Fibroblast of skin of abdomen (primary cell): ENCODE results near the gene MUC4.
"Not testable (repeated sequence)": the region's sequence is repeated elsewhere in the genome, so short reads cannot be mapped to it uniquely, and the experiment has no call there.

Source experiments
- DNase-seq: peaks from one replicate; pipeline ENCODE4 v3.0.0-alpha.2; 2013

The MUC4 gene

DNA sequence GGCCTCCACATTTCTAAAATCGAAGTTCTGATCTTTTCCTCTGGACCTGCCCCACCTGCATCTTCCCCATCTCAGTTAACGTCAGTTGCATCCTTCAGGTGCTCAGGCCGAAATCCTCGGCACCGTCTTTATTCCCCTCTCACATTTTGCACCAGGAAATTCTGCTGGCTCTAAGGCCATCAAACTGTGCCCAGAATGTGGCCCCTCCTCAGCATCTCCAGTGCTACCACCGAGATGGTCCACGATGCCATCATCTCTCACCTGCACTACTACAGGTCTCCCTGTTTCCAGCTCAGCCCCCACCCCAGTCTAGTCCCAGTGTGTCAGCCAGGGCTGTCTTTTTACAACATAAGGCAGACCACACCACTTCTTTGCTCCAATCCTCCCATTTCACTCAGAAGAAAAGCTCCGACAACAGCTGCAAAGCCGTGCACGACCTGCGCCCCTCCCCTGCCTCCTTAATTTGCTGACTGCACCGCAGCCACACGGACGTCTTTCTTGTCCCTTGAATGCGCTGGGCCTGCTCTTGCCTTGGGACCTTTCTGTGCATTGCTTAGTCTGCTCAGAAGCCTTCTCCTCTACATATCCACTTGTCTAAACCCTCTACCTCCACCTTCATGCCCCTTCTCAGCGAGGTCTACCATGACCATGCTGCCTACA, 76.6 kb downstream of the MUC4 start:
- no peak for DNase-seq

DNA sequence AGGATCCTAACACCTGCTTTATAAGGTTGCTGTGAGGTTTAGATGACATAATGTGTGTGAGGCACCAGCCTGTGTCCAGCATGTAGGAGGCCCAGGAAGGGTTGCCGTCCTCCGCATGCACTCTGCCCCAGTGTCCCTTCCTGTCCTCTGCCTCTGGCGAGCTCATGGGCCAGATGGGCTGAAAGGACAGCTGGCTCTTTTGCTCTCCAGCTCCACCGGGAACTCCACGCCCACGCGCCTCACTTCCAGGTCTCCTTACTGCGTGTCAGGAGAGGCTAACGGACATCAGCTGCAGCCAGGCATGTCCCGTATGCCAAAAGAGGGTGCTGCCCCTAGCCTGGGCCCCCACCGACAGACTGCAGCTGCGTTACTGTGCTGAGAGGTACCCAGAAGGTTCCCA, 78.8 kb downstream of the MUC4 start:
- no peak for DNase-seq

DNA sequence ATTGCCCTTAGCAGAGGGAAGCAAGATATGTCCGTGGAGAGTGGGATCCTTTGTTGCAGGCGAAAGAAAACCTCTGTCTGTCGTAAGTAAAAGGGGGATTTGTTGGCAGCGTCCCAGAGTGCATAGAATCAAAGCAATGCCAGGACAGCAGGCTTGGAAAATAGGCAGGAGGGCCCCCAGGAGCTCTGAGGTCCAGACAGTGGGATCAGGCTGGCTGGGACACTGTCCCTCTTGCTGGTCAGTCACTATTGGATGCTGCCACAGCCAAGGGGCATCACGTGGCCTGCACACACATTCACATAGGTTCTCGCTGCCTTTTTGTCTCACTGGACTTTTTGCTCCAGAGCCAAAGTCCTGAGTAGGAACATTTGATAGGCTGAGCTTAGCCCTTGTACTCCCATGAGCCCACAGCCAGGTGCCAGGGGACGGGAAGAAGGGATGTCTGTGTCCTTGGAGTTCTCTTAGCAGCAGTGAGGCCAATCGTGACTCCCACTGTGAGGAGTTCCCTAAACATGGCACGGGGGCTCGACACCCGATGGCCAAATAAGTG, 80.3 kb downstream of the MUC4 start:
- DNase-seq: no peak

DNA sequence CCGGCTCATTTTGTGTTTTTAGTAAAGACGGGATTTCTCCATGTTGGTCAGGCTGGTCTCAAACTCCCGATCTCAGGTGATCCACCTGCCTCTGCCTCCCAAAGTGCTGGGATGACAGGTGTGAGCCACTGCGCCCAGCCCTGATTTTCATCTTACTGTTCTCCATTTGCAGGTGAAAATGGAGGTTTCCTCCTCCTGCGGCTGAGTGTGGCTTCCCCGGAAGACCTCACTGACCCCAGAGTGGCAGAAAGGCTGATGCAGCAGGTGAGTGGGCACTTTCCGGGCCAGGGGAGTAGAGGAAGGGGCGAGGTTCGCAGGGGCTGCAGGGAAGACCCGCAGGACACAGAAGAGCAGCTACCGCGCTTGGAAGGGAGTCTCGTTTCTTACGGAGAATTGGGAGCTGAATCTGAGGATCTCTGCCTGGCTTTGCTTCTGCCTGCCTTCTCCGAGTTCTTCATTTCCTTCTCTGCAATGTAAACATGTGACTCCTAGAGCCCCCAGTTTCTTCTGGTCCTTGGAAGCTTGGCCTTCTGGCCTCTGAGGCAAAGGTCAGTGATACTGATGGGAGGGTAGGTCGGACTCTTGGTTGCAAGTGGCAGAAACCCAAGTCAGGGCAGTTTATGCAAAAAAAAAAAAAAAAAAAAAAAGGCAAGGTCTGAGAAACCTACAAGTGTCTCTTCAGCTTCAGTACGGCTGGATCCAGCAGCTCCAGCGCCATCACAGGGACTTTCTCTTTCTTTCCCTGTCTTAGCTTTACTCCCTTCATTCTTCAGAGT, 82.1 kb downstream of the MUC4 start:
- no peak for DNase-seq

DNA sequence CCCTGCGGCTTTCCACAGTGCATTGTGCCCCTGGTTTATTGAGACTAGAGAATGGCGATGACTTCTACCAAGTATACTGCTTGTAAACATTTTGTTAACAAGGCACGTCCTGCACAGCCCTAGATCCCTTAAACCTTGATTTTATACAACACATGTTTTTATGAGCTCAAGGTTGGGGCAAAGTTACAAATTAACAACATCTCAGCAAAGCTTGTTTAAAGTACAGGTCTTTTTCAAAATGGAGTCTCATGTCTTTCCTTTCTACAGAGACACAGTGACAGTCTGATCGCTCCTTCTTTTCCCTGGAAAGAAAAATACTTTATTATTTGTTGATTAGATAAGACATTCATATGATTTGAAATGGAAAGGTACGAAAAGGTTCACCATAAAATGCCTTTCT, 82.9 kb downstream of the MUC4 start:
- not testable (repeated sequence) for DNase-seq

DNA sequence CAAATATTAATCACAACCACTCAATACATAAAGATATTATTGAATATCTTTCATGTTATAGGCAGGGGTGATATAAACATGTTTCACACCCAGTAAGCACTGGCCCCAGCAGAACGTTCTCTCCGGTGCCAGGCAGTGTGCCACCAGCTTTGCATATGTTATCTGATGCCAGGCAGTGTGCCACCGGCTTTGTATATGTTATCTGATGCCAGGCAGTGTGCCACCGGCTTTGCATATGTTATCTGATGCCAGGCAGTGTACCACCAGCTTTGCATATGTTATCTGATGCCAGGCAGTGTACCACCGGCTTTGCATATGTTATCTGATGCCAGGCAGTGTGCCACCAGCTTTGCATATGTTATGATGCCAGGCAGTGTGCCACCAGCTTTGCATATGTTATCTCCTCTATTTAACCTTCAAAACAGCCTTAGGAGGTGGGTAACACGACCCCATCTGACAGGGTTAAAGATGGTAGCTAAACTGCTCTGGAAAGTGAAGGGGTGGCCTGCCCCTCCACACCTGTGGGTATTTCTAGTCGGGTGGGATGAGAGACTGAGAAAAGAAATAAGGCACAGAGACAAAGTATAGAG, 84.0 kb downstream of the MUC4 start:
- no peak for DNase-seq

DNA sequence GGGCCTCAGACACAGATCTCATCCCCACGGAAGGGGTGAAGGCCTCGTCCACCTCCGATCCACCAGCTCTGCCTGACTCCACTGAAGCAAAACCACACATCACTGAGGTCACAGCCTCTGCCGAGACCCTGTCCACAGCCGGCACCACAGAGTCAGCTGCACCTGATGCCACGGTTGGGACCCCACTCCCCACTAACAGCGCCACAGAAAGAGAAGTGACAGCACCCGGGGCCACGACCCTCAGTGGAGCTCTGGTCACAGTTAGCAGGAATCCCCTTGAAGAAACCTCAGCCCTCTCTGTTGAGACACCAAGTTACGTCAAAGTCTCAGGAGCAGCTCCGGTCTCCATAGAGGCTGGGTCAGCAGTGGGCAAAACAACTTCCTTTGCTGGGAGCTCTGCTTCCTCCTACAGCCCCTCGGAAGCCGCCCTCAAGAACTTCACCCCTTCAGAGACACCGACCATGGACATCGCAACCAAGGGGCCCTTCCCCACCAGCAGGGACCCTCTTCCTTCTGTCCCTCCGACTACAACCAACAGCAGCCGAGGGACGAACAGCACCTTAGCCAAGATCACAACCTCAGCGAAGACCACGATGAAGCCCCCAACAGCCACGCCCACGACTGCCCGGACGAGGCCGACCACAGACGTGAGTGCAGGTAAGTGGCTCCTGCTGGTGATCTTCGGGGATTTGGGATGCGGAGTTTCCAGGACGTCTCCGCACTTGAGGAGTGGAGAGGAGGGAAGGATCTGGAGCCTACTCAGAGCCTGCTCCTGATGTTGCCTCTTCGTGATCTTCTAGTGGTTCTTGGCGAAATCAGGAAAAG, 85.6 kb downstream of the MUC4 start:
- not testable (repeated sequence) for DNase-seq

DNA sequence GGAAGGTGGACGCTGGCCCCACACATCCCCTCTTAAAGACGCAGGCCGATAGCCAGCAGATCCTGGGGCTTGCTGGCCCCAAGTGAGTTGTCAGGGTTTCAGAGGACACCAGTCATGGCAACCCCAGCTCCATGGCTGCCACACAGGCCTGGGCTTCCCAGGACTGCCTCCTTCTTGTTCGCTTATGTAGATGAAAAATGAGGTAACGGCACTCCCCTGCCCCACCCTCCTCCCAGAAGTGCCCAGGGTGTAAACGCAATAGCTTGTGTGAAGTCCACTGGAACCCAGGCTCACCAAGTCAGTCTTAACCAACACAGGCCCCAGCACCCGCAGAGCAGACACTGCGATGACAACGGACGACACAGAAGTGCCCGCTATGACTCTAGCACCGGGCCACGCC, 87.4 kb downstream of the MUC4 start:
- not testable (repeated sequence) for DNase-seq

DNA sequence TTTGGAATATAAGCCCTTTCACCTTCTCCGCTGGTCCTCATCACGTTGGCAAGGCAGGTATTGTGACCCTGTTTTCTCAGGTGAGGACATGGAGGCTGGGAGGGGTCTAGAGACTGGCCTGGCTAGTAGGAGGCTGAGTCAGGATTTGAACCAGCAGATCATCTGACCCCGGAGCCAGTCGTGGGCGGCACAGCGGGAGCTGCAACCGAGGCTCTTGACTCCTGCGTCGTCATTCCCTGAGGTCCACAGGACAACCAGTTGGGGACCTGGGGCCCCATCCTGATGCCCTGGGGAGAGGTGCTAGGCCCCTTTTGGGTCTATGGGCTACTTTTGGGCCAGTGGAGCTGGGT, 88.8 kb downstream of the MUC4 start:
- not testable (repeated sequence) for DNase-seq

DNA sequence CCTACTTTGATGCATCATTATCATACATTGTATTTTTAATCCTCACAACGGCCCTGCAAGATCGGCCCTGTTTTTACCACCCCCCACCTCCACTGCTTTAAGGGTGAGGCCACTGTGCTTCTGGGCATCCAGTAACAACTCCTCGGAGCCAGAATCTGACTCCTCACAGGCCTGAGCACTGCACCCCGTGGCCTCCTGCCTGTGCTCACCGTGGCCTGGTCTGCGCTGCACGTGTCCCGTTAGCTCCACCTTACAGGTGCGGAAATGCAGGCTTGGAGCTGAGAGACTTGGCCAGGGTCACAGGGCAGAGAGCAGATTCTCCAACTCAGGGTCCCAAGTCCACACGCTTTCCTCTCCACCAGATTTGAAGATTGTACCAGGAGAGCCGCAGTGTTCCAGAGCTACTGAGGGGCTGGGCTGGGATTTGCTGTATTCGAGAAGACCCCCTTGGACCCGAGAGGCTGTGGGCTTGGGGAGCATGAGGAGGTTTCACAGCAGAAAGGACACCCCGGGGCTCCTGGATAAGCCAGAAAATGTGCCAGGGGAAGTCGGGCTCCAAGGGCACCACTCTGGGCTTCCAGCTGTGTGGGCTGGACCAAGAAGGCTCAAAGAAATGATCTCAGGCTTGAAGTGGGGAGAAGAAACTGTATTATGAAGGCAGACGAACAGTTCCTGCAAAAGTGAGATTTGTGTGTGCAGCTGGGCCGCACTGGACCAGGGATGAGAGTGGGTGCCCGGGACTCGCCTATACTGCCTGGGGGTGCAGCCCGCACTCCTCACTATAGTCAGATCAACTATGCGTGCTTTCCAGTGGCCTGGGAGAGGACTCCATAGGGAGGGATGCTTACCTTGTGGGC, 89.4 kb downstream of the MUC4 start:
- DNase-seq: not testable (repeated sequence)

DNA sequence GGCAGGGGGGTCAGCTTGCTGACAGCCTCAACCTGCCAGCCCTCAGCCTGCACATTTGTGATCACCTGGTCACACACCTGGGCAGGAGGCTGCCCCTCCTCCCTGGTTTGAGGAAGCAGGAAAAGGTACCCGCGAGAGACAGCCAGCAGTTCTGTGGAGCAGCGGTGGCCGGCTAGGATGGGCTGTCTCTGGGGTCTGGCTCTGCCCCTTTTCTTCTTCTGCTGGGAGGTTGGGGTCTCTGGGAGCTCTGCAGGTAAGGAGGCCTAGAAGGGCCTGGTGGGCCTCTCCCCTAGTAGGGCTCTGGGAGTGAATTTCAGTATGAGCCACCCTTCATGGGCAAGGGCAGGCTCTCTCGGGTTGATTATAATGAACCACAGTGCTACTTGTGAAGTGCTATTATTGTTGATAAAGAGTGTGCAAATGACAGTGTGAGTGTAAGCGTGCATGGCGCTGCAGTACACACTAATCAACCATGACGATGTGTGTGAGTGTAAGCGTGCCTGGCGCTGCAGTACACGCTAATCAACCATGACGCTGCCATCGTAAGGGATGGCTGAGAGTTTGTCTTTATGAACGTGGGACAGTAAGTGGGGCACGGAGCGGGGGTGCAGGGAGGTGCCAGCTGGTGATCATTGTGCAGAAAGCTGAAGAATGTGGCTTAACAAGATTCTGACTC, 90.8 kb downstream of the MUC4 start, which contains the start of gene MUC20:
MUC20 (plus strand) TSS at position 148 of the 676 bp plus-strand sequence; CDS start at position 178, 30 bp downstream.
- not testable (repeated sequence) for DNase-seq

DNA sequence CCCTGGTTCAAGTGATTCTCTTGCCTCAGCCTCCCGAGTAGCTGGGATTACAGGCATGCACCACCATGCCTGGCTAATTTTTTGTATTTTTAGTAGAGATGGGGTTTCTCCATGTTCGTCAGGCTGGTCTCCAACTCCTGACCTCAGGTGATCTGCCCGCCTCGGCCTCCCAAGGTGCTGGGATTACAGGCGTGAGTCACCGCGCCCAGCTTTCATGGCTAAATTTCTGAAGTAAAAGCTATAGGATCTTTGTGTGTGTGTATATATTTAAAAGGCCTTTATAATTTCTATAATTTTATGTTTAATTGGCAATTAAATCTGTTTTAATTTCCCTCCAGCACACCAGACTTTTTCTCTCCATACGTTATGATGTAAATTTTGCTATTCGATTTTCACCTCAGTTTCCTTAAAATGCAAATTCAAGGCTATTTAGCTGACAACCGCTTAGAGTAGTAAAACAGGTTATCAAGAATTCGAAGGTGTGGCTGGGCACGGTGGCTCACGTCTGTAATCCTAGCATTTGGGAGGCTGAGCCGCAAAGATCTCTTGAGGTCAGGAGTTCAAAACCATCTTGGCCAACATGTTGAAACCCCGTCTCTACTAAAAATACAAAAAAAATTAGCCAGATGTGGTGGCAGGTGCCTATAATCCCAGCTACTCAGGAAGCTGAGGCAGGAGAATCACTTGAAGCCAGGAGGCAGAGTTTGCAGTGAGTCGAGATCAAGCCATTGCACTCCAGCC, 92.0 kb downstream of the MUC4 start:
- DNase-seq: not testable (repeated sequence)

DNA sequence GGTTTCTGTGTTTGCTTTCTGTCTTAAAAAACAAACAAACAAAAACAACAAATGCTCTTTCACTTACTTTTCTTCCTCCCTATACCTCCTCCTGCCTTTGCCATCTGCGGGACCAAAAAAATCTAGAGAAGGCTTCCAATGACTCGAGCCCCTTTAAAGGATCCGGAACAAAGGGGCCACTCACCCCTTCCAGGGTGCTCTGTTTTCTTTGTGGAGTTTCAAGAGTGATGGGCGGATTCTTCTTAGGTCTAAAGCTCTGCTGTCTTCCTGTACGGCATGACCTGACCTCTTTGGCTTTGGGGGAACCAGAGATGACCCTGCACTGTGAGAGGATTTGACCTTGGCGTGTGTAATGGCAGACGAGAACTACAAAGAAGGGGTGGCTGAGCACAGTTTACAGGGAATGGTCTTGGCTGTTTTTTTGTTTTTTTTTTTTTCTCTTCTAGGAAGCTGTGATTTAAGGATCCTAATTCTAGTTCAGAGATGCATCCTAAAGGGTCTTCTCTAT, 93.2 kb downstream of the MUC4 start:
- no peak for DNase-seq

DNA sequence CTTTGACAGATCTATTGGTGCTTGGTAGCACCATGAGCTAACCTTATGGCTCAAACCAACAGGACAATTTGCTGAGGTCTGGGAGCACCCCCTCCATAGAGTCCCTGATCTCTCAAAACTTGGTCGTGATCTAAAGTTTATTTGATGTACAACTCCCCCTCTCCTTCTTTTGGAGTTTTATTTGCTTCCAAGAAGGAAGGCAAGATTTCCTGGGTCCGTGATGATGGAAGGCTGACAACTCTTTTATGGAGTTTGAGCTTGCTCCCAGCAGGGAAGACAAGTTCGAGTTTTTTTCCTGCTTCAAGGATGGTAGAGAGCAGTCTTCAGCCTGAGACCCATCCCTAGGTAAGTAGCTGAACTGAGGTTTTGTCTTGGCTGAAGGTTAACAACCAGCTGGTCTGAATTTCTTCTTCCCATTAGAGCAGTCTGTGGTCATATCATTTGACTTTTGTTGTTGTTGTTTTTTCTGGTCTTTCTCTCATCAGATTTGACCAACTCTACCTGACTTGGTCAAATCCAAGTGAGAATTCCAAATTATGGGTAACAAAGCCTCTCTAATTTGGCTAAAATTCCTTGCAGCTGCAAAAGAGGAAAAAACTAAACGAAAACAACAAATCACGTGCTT, 93.8 kb downstream of the MUC4 start:
- DNase-seq: no peak

DNA sequence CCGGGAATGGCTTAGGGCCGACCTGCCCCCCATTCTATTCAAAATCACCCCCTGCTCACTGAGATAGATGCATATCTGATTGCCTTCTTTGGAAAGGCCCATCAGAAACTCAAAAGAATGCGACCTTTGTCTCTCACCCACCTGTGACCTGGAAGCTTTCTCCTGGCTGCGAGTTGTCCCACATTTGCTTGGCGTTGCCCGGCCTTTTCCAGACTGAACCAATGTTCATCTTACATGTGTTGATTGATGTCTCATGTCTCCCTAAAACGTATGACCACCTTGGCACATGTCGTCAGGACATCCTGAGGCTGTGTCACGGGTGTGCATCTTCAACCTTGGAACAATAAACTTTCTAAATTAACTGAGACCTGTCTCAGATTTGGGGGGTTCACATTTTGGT, 94.3 kb downstream of the MUC4 start:
- no peak for DNase-seq

DNA sequence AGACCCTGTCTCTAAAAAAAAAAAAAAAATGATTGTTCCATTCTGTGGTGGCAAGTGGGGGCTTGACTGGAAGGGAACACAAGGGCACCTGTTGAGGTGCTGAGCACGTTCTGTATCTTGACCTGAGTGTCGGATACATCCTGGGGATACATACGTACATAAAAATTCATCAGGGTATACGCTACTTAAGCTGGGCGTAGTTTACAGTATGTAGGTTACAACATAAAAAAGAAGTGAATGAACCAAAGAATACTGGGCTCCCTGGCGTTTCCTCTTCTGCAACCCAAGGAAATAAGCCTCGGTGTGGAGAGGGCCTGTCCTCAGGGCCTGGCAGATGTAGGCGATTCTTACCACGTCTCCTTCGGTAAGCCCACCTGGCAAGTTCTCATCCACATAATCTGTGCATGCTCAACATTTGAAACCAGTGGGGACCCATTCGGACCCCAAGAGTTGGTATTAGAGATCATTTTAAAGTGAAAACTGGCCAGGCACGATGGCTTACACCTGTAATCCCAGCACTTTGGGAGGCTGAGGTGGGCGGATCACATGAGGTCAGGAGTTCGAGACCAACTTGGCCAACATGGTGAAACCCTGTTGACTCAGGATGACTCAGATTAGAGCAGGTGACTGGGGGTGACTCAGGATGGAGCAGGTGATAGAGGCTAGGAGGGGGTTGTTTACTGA, 96.0 kb downstream of the MUC4 start:
- no peak for DNase-seq

DNA sequence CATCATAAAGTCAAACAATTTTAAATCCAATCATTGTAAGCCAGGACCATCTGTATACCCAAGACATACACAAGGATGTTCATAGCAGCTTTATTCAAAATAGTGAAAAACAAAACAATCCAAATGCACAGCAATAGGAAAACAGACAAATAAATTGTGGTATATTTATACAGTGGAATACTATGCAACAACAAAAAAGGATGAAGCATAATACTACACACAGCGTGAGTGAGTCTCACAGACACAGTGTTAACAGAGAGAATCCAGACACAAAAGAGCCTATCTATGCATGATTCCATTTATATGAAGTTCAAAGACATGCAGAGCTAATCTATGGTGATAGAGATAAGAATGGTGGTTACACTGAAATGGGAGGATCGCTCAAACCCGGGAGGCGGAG, 96.6 kb downstream of the MUC4 start:
- no peak for DNase-seq

DNA sequence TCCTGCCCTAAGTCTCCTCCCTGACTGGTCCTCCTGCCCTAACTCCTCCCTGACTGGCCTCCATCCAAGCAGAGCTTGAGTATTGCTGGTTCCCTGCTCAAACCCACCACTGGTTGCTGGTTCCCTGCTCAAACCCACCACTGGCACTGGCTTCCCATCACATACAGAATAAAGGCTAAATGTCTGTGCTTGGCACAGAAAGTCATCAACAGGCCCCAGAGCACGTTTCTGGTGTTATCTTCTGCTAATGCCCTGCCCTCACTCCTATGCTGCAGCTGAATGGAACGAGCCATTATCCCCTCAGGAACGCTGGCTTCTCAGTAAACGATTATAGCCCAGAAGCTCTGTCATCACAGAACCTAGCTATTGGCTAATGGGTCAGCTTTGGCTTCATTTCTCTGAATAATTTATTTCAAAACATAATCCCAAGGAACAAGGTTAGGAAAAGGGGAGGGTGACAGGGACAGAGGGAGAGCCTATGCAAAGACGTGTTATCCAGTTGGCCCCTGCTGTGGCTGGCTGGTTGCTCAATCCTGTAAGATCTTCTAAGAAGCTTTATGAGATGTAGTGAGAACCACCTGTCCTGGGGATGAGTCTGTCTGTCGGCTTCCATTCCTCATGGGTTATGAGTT, 97.2 kb downstream of the MUC4 start:
- no peak for DNase-seq
